ENCODE data around the gene CEBPZOS. TPM values are rescaled to one million over a fixed set of nuclear protein-coding genes. Genes with fewer than 3 reads are reported as not detected.

CEBPZOS gene
- total and polyA plus RNA-seq, 9 of the 15 experiments (the other 6 are each of a cell fraction or from before 2014, with no cell fraction given) = 21.7 to 64.8 (median 46.7) TPM

- TF ChIP-seq ETS1 (conservative IDR thresholded peaks at IDR 0.05; ENCODE audit: control insufficient read depth, low read depth, low read length) (no peak), HIVEP1 (CRISPR knock-in tag; IDR thresholded peaks at IDR 0.05) (no peak), MAFF (IDR thresholded peaks at IDR 0.05; ENCODE audit: low read length) (peak; percentile 28; the same call in 1 of the 2 replicates), CUX1 (CRISPR knock-in tag; IDR thresholded peaks at IDR 0.05) (no peak), MEF2D (tag; conservative IDR thresholded peaks at IDR 0.05; ENCODE audit: low read depth) (no peak), SMARCE1 (IDR thresholded peaks at IDR 0.05) (peak; percentile 28; the same call in 1 of the 2 replicates), UBTF (IDR thresholded peaks at IDR 0.05; ENCODE audit: borderline replicate concordance in 1 of 2, low read depth in 2 of 2, low read length in 2 of 2) (no peak), SMARCA4 (IDR thresholded peaks at IDR 0.05) (peak; percentile 46; the same call in 1 of the 2 replicates), ZNF354B (CRISPR knock-in tag; IDR thresholded peaks at IDR 0.05) (no peak), YY1 (IDR thresholded peaks at IDR 0.05; ENCODE audit: borderline replicate concordance in 1 of 3, control insufficient read depth in 1 of 3, extremely low read depth in 1 of 3, insufficient read depth in 3 of 3, insufficient read length in 1 of 3, insufficient replicate concordance in 2 of 3, low read depth in 1 of 3, low read length in 2 of 3) (no peak), ZNF197 (CRISPR knock-in tag; IDR thresholded peaks at IDR 0.05; ENCODE audit: low read depth) (no peak), ZNF384 (IDR thresholded peaks at IDR 0.05; ENCODE audit: low read depth, low read length) (no peak), ZBTB7A (IDR thresholded peaks at IDR 0.05; ENCODE audit: borderline replicate concordance, control insufficient read depth, low read depth, low read length) (no peak), ZNF316 (IDR thresholded peaks at IDR 0.05) (peak; percentile 35; the same call in 1 of the 2 replicates), NKRF (IDR thresholded peaks at IDR 0.05; ENCODE audit: borderline replicate concordance) (no peak)
Measured at GRCh38 chr2:37181726-37182684, 14.3 kb upstream of the CEBPZOS start (continued).
